ENCODE measurements around the gene APLNR. TPM values are rescaled to one million over a fixed set of nuclear protein-coding genes. Genes with fewer than 3 reads are reported as not detected.

APLNR gene
- total RNA-seq, 1 experiment from 2014 or later, result not detected

GRCh38 chr11:57228600-57228999, 8.4 kb downstream of the APLNR start:
- H3K9ac ChIP-seq (ENCODE audit: low read length), result no peak overlapping the region
- H3K9me2 ChIP-seq (ENCODE audit: insufficient read depth), result no peaks in the 10 kb centered on the region
- no peak for ATAC-seq
- no peaks in the 10 kb centered on the region for H3K36me3 ChIP-seq (ENCODE audit: control insufficient read depth in 1 of 2, insufficient read depth in 2 of 2, low read length in 2 of 2)
- no peak overlapping the region for H3K4me2 ChIP-seq (ENCODE audit: low read length)
- H4K20me1 ChIP-seq (ENCODE audit: insufficient read depth), result no peaks in the 10 kb centered on the region
- ChIA-PET POLR2A (no interaction called here), RAD21 (ENCODE audit: low non-redundant PET in 1 of 2, low total read pairs in 2 of 2, uncharacterized antibody in 2 of 2, unreplicated experiment in 2 of 2) (no interaction called here), CTCF (no interaction called here)
- intact Hi-C loops (cut with micrococcal nuclease), result no loop called here
- no TSS peak for BruUV-seq (replicated peaks)
- peaks cover 48% of the 10 kb centered on the region for H3K27me3 ChIP-seq (ENCODE audit: insufficient read depth, low read length)
- DNase-seq (ENCODE audit: low read depth, low spot score), result no peak
- H3K4me1 ChIP-seq (ENCODE audit: control insufficient read depth in 1 of 2, insufficient read depth in 2 of 2, low read length in 2 of 2), result peaks cover 0 to 7% of the 10 kb centered on the region in 2 experiments; a peak in 1 of 4 replicates
- no peaks in the 10 kb centered on the region for H3K79me2 ChIP-seq (ENCODE audit: insufficient read depth, low read length)
- H3K27ac ChIP-seq (ENCODE audit: low read depth, low read length), result no peak overlapping the region
- no peaks in the 10 kb centered on the region for H3K9me3 ChIP-seq (ENCODE audit: control insufficient read depth in 1 of 2, insufficient read depth in 1 of 2, low read depth in 1 of 2, low read length in 2 of 2)
- no peak overlapping the region for H3K4me3 ChIP-seq (replicated peaks in 1 of 2; ENCODE audit: low read depth in 1 of 2, low read length in 2 of 2)
- H2AFZ ChIP-seq (ENCODE audit: low read depth, low read length, poor library complexity, severe bottlenecking), result no peak overlapping the region
- TF ChIP-seq CBX3 (IDR thresholded peaks at IDR 0.05; ENCODE audit: low read depth) (no peak), SRF (IDR thresholded peaks at IDR 0.05; ENCODE audit: low read depth) (no peak), SIN3A (IDR thresholded peaks at IDR 0.05; ENCODE audit: low read depth) (no peak), JUND (IDR thresholded peaks at IDR 0.05) (no peak), POLR2AphosphoS5 (IDR thresholded peaks at IDR 0.05; ENCODE audit: low read depth, low read length) (no peak), YY1 (IDR thresholded peaks at IDR 0.05; ENCODE audit: extremely low read depth, insufficient replicate concordance, low read depth, low read length) (no peak), POLR2A (IDR thresholded peaks at IDR 0.05; ENCODE audit: borderline replicate concordance, extremely low read depth, insufficient read depth, insufficient read length) (no peak), MAX (IDR thresholded peaks at IDR 0.05) (no peak)
- TF ChIP-seq, protein P1, sequence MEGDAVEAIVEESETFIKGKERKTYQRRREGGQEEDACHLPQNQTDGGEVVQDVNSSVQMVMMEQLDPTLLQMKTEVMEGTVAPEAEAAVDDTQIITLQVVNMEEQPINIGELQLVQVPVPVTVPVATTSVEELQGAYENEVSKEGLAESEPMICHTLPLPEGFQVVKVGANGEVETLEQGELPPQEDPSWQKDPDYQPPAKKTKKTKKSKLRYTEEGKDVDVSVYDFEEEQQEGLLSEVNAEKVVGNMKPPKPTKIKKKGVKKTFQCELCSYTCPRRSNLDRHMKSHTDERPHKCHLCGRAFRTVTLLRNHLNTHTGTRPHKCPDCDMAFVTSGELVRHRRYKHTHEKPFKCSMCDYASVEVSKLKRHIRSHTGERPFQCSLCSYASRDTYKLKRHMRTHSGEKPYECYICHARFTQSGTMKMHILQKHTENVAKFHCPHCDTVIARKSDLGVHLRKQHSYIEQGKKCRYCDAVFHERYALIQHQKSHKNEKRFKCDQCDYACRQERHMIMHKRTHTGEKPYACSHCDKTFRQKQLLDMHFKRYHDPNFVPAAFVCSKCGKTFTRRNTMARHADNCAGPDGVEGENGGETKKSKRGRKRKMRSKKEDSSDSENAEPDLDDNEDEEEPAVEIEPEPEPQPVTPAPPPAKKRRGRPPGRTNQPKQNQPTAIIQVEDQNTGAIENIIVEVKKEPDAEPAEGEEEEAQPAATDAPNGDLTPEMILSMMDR (IDR thresholded peaks at IDR 0.05 in 2 of 3, conservative IDR thresholded peaks at IDR 0.05 in 1 of 3; ENCODE audit: borderline replicate concordance in 1 of 3, insufficient read depth in 1 of 3, low read depth in 2 of 3, low read length in 2 of 3), result no peak
- TF ChIP-seq, protein P2, sequence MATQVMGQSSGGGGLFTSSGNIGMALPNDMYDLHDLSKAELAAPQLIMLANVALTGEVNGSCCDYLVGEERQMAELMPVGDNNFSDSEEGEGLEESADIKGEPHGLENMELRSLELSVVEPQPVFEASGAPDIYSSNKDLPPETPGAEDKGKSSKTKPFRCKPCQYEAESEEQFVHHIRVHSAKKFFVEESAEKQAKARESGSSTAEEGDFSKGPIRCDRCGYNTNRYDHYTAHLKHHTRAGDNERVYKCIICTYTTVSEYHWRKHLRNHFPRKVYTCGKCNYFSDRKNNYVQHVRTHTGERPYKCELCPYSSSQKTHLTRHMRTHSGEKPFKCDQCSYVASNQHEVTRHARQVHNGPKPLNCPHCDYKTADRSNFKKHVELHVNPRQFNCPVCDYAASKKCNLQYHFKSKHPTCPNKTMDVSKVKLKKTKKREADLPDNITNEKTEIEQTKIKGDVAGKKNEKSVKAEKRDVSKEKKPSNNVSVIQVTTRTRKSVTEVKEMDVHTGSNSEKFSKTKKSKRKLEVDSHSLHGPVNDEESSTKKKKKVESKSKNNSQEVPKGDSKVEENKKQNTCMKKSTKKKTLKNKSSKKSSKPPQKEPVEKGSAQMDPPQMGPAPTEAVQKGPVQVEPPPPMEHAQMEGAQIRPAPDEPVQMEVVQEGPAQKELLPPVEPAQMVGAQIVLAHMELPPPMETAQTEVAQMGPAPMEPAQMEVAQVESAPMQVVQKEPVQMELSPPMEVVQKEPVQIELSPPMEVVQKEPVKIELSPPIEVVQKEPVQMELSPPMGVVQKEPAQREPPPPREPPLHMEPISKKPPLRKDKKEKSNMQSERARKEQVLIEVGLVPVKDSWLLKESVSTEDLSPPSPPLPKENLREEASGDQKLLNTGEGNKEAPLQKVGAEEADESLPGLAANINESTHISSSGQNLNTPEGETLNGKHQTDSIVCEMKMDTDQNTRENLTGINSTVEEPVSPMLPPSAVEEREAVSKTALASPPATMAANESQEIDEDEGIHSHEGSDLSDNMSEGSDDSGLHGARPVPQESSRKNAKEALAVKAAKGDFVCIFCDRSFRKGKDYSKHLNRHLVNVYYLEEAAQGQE (IDR thresholded peaks at IDR 0.05; ENCODE audit: low read depth), result no peak

All from HCT116 (cell line).